ENCODE results near the gene MCC. TPM values are rescaled to one million over a fixed set of nuclear protein-coding genes. Genes with fewer than 3 reads are reported as not detected.

MCC gene
- polyA plus RNA-seq, 10 donors = 12.7 to 22.2 (median 15.2) TPM

DNA sequence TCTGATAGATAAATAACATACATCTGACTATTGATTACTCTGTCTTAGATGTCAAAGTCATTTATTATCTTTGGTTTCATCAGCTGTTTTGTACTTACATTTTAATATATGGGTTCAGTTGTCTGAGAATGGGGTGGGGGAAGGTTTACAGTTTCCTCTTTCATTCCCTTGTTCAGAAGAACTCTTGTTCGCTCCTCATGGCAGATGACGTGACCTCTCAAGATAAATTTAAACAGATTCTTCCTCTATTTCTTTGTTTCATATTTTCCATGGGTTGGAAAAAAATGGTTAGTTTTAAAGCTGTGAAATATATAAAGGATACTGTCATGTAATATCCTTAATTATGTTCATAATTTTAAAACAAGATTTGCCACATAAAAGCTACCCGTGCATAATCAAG lies 114.8 kb downstream of the MCC start:
- no peak for DNase-seq

- DNase-seq = peak in 2 of 3 donors; percentile 17 to 58
Observed at GRCh38 chr5:113371721-113372196, 116.5 kb downstream of the MCC start.

DNA sequence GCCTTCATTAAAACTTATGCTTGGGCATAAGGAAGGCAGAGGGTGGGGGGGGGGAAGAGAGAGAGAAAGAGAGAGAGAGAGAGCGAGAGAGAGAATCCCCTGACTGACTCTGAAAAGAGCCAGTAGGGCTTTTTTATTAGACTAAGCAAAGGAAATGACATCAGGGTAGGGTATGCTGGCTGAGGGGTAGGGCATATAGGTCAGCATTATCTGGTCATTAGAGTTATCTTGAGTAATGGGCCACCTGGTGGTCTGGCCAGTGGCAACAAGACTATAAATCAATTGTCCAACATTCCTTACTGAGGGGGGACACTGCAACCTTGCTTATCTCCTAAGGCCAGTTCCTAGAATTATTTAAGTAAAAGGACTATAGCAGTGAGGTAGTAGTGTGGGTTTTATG lies 120.7 kb downstream of the MCC start:
- no peak for DNase-seq

DNA sequence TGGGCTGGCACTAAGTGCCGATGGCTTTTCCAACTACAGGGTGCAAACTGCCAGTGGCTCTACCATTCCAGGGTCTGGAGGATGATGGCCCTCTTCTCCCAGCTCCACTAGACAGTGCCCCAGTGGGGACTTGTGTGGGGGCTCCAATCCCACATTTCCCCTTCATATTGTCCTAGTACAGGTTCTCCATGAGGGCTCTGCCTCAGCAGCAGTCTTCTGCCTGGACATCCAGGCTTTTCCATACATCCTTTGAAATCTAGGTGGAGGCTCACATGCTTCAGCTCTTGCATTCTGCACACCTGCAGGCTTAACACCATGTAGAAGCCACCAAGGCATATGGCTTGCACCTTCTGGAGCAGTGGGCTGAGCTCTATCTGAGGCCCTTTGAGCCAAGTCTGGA lies 123.8 kb downstream of the MCC start:
- DNase-seq = no peak

DNA sequence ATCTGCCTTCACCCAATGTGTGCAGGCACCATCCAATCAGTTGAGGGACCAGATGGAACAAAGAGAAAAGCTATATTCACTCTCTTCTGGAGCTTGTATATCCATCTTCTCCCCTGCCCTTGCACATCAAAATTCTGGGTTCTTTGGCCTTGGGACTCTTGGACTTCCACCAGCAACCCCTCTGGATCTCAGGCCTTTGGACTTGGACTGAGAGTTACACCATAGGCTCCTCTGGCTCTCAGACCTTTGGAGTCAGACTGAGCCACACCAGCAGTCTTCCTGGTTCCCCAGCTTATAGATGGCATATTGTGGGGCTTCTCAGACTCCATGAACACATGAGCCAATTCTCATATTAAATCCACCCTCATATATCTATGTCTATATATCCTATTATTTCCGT lies 126.6 kb downstream of the MCC start:
- no peak for DNase-seq

- no peak for DNase-seq
Observed at GRCh38 chr5:113359419-113359818, 128.8 kb downstream of the MCC start.

GRCh38 chr5:113358696-113359095 lies 129.6 kb downstream of the MCC start:
- DNase-seq = no peak

- DNase-seq = no peak
Observed at GRCh38 chr5:113357696-113358476, 130.4 kb downstream of the MCC start.

DNA sequence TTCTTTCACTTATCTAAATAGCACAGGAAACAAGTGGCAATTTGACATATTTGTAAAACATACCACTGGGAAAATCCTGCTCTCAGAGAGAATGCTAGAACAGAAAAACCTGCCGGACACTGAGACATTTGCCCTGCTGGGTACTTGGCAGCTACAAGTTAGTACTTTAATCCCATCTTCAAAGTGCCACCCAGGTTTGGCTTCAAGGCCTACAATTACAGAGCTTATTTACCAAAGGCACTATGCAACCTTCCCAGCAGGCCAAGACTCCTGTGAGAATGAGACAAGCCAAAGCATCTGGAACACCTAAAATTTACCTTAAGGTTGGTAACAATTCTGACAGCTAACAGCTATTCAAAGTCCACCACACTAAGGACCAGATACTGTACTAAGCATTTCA lies 131.8 kb downstream of the MCC start:
- no peak for DNase-seq

GRCh38 chr5:113354055-113354454 lies 134.2 kb downstream of the MCC start:
- no peak for DNase-seq

GRCh38 chr5:113347572-113347971 lies 140.7 kb downstream of the MCC start:
- no peak for DNase-seq

- DNase-seq = no peak
Observed at GRCh38 chr5:113344973-113345940, 143.0 kb downstream of the MCC start.

- no peak for DNase-seq
Observed at GRCh38 chr5:113343343-113343742, 144.9 kb downstream of the MCC start.

DNA sequence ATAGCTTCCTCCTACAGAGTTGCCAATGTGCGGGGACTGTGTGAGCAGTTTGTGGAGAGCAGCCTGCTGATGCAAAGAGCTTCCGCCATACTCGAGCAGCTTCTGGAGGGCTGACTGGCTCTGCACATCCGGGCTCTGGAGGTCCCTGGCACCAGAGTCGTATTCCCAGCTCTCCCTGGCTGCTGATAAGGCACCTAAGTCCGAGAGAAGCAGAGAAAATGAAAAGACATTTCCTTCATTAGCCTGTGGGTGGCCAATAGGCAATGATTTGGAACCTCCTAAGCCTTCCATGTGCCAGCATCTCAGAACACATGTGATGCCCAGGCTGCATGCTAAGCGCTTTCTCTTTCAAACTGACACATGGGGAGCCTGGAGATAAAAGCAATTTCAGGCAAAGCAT lies 147.7 kb downstream of the MCC start:
- no peak for DNase-seq

- no peak for DNase-seq
Observed at GRCh38 chr5:113338628-113339027, 149.6 kb downstream of the MCC start.

DNA sequence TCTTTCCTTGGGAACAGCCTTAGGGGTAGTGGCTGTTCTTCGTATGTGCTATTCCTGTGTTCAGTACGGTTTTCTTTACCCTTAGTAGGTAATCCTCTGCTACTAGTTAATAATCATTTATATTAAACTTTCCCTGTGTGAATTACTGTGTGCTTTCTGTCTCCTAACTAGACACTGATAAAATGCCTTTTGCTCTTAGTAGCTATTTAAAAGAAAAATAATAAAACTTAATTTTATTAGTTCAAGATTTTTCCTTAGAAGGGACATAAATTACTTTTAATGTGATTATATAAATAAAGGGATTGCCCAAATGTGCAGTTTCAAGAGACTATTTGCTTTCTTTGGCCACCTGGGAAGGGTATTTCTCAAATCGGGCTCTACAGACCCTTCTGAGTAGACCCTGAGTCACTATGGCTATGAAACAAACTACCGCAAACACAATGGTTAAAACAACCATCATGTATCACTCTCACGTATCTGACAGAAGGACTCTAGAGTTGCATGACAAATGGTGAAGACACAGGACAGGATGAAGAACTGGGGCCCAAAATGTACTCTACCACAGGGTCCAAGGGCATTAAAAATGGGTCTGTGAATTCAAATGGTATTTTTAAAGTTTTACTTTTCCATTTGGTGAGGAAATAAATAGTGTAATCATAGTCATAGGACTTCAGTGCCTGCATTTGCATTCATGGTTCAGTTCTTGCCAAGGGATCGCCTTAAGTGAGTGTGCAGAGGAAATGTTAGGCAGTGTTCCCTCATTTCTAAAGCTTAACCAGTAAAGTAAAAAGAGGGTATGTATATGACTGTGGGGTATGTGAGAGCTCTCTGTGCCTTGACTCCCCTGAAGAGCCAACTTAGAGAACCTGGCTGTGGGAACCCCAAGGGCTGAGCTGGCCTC lies 150.5 kb downstream of the MCC start:
- DNase-seq = no peak

DNA sequence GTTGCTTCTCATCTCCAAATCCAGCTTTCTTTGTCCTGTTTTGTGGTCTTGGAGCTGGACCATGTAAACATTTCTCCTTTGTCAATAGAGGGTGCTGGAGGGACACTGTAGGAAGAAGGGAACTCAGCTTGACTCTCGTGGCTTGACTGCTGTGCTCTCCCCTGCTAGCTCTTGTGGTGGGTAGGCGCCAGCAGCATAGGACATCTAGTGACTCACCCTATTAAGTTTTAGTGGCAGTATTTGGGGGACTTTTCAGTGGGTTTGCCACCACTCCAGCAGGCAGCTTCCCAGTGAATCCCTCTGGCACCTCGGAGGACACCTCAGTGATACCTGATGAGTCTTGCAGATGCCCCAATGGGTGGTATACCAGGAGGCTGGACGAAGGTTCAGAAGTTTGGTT lies 151.3 kb downstream of the MCC start:
- peak; percentile 33 to 58 (median 34) for DNase-seq

DNA sequence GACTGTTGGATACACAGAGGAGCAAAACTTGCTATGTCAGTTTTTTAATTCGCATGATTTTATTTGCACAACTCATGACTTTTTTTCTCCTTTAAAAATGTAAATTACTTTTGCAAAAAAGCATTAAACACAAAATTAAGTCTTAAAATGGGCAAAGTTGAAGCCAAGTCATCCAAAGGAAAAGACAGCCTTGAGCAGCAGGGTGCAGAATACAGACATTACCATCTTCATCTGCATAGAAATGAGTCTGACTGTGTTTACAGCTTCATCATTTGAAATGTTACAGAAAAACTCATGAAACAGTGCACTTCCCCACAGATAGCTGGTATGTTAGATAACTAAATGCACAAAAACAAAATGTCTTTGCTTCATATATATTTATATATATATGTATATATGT lies 154.8 kb downstream of the MCC start:
- DNase-seq = no peak

DNA sequence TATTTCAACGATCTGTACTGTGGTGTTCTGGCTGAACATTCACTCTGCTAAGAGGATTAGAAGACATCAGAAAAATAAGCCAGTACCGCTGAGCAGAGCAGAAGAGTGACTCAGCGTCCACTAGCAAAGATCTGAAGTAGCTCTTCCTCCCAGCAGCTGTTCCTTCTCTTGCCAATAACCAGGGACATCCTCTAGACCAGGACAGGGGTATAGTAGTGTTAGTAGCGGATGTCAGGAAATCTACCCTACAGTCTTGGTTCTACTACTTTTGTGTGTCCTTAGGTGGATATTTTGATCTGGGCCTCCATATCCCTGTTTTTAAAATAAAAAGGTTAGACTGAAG lies 157.1 kb downstream of the MCC start:
- peak in 2 of 3 donors; percentile 39 to 40 for DNase-seq

DNA sequence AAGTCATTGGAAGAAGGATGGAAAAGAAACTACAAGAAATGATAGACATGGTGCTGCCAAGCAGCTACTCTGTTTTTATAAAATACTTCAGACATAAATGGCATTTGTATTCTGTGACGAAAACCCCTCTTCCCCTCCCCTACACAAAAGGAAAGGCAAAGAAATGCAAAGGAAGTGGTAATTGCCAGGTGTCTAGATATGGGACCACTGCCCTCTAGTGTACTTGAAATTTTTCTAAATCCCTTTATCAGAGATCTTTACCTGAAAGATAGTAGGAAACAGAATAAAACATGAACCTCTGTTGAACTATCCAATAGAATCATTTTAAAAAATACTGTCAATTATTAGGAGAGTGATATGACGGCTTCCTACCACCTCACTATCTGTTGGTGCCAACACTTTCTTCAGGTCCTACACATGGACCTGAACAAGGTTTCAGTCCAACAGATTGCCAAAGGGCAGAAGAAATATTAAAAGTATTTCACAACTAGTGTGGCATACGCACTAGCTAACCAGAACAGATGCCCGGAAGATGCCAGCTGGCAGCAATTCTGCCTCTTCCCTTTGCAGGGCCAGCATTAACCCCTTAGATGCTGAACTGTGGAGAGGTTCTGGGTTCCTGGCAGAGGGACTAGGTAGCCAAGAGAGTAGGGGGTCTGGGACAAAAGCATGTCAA lies 157.6 kb downstream of the MCC start:
- peak; percentile 36 to 70 (median 54) for DNase-seq

- DNase-seq = no peak
Observed at GRCh38 chr5:113329981-113330380, 158.3 kb downstream of the MCC start.

Data from muscle of back (tissue), 11 donors.